ENCODE results near the gene FAM13B.
"Not testable (repeated sequence)": the region's sequence is repeated elsewhere in the genome, so short reads cannot be mapped to it uniquely, and the experiment has no call there.

Gene FAM13B

GRCh38 chr5:138054206-138054605 is 21.3 kb upstream of the FAM13B start:
- no peak overlapping the region for H3K4me3 ChIP-seq (ENCODE audit: low read depth, low read length)
- no peaks in the 10 kb centered on the region for H3K27me3 ChIP-seq (replicated peaks)
- no peaks in the 10 kb centered on the region for H3K36me3 ChIP-seq (replicated peaks)
- no peak overlapping the region for H3K27ac ChIP-seq
- TF ChIP-seq, protein P1, sequence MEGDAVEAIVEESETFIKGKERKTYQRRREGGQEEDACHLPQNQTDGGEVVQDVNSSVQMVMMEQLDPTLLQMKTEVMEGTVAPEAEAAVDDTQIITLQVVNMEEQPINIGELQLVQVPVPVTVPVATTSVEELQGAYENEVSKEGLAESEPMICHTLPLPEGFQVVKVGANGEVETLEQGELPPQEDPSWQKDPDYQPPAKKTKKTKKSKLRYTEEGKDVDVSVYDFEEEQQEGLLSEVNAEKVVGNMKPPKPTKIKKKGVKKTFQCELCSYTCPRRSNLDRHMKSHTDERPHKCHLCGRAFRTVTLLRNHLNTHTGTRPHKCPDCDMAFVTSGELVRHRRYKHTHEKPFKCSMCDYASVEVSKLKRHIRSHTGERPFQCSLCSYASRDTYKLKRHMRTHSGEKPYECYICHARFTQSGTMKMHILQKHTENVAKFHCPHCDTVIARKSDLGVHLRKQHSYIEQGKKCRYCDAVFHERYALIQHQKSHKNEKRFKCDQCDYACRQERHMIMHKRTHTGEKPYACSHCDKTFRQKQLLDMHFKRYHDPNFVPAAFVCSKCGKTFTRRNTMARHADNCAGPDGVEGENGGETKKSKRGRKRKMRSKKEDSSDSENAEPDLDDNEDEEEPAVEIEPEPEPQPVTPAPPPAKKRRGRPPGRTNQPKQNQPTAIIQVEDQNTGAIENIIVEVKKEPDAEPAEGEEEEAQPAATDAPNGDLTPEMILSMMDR (IDR thresholded peaks at IDR 0.05; ENCODE audit: low read depth, low read length, missing control alignments): no peak
- DNase-seq: no peak
- in situ Hi-C loops (cut with HindIII; ENCODE audit: low pct_ligation_motif_present, low sequenced_read_pairs): no loop called here

DNA sequence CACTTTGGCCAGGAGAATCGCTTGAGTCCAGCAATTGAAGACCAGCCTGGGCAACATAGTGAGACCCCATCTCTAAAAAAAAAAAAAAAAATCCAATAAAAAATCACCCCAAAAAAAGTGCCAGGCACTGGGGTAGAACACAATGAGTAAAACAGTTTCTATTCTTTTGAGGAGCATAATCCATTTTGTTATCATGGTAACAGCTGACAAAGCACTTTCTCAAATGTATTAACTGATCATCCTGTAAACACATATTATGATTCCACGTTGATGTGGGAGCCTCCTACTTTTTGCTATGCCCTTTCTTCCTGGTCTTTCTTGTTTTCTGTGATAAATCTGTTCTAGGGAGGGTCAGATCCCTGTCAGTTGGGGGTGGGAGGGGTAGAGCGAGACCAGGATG is 20.7 kb upstream of the FAM13B start:
- Histone ChIP-seq H3K27me3 (replicated peaks) (no peaks in the 10 kb centered on the region), H3K27ac (no peak overlapping the region), H3K4me3 (ENCODE audit: low read depth, low read length) (no peak overlapping the region), H3K36me3 (replicated peaks) (no peaks in the 10 kb centered on the region)
- no peak for DNase-seq
- in situ Hi-C loops (cut with HindIII; ENCODE audit: low pct_ligation_motif_present, low sequenced_read_pairs): no loop called here
- TF ChIP-seq, protein P1 (IDR thresholded peaks at IDR 0.05; ENCODE audit: low read depth, low read length, missing control alignments): no peak

DNA sequence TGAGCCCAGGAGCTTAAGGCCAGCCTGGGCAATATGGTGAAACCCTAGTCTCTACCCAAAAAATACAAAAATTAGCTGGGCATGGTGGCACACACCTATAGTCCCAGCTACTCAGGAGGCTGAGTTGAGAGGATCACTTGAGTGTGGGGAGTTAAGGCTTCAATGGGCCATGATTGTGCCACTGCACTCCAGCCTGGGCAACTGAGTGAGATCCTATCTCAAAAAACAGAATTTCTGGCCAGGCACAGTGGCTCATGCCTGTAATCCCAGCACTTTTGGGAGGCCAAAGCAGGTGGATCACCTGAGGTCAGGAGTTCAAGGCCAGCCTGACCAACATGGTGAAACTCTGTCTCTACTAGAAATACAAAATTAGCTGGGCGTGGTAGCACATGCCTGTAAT is 19.8 kb upstream of the FAM13B start:
- H3K4me3 ChIP-seq (ENCODE audit: low read depth, low read length); H3K27me3 ChIP-seq (replicated peaks); in situ Hi-C loops (cut with HindIII; ENCODE audit: low pct_ligation_motif_present, low sequenced_read_pairs); H3K27ac ChIP-seq; DNase-seq; H3K36me3 ChIP-seq (replicated peaks): not testable (repeated sequence)

DNA sequence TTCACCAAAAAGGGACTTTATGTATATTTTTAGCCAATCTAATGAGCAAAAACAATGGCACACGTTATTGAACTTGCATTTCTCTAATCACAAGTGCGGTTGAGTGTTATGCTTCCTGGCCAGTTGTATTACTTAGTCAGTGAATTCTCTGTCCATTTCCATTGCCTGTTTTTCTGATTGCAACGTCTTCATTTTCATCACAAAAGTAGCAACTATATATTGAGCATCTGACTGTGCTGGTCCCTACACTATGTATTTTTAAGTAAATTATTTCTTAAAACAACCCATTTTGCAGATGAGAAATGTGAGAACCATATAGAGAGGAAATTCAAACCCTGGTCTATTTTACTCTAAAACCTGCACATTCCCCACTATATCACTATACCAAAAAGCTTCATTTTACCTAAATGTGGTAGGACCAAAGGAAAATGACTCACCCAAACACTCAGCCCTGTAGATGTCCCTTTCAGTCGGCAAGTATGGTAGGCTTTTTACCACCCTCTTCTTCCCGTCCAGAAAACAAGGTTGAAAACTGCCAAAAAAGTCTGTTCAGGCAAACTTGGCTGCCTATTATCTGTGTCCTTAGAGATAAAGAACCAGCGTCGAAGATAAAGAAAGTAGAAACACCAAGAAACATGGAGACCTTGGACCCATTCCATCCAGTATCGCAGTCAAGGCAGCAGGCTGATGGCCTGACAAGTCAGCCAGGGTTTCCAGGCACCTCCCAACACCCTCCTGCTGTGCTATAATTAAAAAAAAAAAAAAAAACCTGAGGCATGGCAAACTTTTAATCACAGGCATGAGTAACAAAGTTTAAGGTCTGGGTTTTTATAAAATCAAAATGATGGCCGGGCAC is 18.8 kb upstream of the FAM13B start:
- H3K27me3 ChIP-seq (replicated peaks): no peaks in the 10 kb centered on the region
- DNase-seq: no peak
- in situ Hi-C loops (cut with HindIII; ENCODE audit: low pct_ligation_motif_present, low sequenced_read_pairs): no loop called here
- H3K27ac ChIP-seq: no peak overlapping the region
- TF ChIP-seq, protein P1 (IDR thresholded peaks at IDR 0.05; ENCODE audit: low read depth, low read length, missing control alignments): no peak
- no peaks in the 10 kb centered on the region for H3K36me3 ChIP-seq (replicated peaks)
- no peak overlapping the region for H3K4me3 ChIP-seq (ENCODE audit: low read depth, low read length)

DNA sequence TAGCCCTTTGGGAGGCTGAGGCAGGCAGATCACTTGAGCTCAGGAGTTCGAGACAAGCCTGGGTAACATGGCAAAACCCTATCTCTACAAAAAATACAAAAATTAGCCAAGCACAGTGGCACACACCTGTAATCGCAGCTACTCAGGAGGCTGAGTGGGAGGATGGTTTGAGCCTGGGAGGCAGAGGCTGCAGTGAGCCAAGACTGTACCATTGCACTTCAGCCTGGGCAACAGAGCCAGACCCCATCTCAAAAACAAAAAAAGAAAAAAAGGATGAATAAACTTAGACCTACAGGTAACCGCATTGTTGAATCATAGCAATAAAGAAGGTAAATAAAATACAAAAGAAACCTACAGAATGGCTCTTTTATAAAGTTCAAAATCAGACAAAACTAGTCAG is 12.4 kb upstream of the FAM13B start:
- in situ Hi-C loops (cut with HindIII; ENCODE audit: low pct_ligation_motif_present, low sequenced_read_pairs); H3K4me3 ChIP-seq (ENCODE audit: low read depth, low read length); H3K36me3 ChIP-seq (replicated peaks); H3K27ac ChIP-seq; DNase-seq; H3K27me3 ChIP-seq (replicated peaks): not testable (repeated sequence)

GRCh38 chr5:138038826-138039225 is 5.9 kb upstream of the FAM13B start:
- in situ Hi-C loops (cut with HindIII; ENCODE audit: low pct_ligation_motif_present, low sequenced_read_pairs): no loop called here
- Histone ChIP-seq H3K27me3 (replicated peaks) (no peaks in the 10 kb centered on the region), H3K36me3 (replicated peaks) (no peaks in the 10 kb centered on the region), H3K4me3 (ENCODE audit: low read depth, low read length) (no peak overlapping the region), H3K27ac (no peak overlapping the region)
- TF ChIP-seq, protein P1 (IDR thresholded peaks at IDR 0.05; ENCODE audit: low read depth, low read length, missing control alignments): no peak
- DNase-seq: no peak

Data from brain microvascular endothelial cell (primary cell).